Activated naive CD4-positive, alpha-beta T cell treated with anti-CD3 and anti-CD28 coated beads, Interleukin-2, amount 50 U/mL, for 72 hours (primary cell): ENCODE measurements around the gene COL1A2. TPM values are rescaled to one million over a fixed set of nuclear protein-coding genes. Genes with fewer than 3 reads are reported as not detected.

Experiments used
- ATAC-seq, 2 donors: fragments of 150-1000 bp; cut with Tn5 transposase; 2 replicates each; pipeline ENCODE4 v1.10.0; 2021; ENCODE audit warnings: mild to moderate bottlenecking in 2 of 2, moderate library complexity in 2 of 2
- DNase-seq, 2 donors: peaks; one replicate each; pipeline ENCODE4 v3.0.0; 2021 to 2022; ENCODE audit warnings: low spot score in 2 of 2
- H3K27ac Mint-ChIP-seq, 2 donors: one replicate each; pipeline ENCODE4 v1.8.0; 2022; ENCODE audit warnings: mild to moderate bottlenecking in 2 of 2, mixed read lengths in 2 of 2
- H3K36me3 Mint-ChIP-seq, 2 donors: one replicate each; pipeline ENCODE4 v1.8.0; 2022; ENCODE audit warnings: mixed read lengths in 2 of 2
- H3K9me3 Mint-ChIP-seq, 2 donors: one replicate each; pipeline ENCODE4 v1.8.0; 2022; ENCODE audit warnings: mixed read lengths in 2 of 2
- total RNA-seq, 2 donors: library from RNA; stranded (reverse); gene quantifications; one replicate each; pipeline ENCODE4 v1.2.3, GENCODE V29; 2022

Gene COL1A2
- total RNA-seq, 2 donors from 2014 or later = not detected

DNA sequence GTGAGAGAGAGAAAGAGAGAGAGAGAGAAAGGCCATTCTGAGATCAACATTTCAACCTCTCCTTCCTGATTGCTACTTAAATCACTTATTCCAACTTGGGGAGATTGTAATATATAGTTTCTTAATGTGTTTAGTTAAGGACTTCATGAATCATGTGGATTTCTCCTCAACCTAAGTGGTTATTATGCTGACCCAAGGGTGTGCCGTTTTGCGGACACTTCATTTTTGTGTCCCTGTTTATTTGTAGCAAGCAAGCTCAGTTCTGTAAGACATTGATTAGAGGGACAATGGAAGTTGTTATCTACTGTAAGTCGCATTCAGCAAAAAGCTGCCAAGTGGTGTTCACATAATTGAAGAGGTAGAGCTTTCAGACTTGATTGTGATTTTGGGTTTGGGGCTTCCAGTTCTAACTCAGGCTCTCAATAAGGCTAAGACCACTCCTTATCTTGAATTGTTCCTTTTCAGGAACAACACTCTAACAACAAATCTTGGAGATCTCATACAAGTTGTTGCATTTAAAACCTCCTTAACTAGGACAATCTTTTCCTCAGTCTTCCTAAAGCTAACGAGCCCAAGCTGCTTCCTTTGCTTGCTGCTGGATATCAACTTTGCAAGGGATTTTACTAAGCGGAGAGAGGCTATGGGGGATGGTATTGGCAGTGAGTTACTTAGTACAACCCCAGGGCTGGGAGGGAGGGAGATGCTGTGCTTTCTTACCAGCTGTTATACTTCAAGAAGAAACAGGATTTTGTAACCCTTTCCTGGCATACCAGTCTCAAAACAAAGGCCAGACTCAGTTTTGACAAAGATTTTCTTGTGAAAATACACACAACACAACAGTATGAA lies 19.8 kb upstream of the COL1A2 start:
- no peak overlapping the region for H3K27ac Mint-ChIP-seq
- H3K9me3 Mint-ChIP-seq = no peaks in the 10 kb centered on the region
- H3K36me3 Mint-ChIP-seq = no peaks in the 10 kb centered on the region
- no peak for ATAC-seq
- DNase-seq = no peak

DNA sequence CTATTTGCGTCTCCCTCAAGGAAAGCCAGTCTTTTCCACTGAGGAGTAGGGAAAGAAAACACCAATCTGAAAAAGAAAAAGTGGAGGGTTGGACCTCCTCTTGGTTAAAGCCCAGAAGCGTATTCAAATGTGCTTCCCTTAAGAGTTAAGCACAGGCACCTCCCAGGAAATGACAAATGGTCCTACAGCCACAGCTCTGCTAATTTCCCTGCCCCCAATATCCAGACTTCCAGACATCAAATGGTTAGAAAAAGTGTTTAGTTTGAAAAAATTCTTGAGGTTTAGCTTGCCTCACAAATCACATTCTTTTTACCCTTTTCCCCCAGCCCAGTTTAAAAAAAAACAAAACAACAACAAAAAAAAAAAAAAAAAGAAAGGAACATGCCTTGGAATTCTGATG lies 19.0 kb upstream of the COL1A2 start:
- ATAC-seq = no peak
- Mint-ChIP-seq H3K27ac (no peak overlapping the region), H3K9me3 (no peaks in the 10 kb centered on the region), H3K36me3 (no peaks in the 10 kb centered on the region)
- DNase-seq = no peak

DNA sequence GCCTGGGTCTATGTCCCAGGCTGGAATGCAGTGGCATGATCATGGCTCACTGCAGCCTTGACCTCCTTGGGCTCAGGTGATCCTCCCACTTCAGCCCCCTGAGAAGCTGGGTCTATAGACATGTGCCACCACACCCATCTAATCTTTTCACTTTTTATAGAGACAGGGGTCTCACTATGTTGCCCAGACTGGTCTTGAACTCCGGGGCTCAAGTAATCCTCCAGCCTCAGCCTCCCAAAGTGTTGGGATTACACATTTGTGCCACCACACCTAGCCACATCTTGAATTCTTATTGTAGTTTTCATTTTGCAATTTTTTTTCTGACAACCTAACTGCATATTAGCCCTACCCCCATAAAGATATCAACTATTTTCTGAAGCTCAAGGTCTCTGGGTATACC lies 18.4 kb upstream of the COL1A2 start:
- Mint-ChIP-seq H3K36me3 (no peaks in the 10 kb centered on the region), H3K9me3 (no peaks in the 10 kb centered on the region), H3K27ac (no peak overlapping the region)
- ATAC-seq (no peak), DNase-seq (no peak)

DNA sequence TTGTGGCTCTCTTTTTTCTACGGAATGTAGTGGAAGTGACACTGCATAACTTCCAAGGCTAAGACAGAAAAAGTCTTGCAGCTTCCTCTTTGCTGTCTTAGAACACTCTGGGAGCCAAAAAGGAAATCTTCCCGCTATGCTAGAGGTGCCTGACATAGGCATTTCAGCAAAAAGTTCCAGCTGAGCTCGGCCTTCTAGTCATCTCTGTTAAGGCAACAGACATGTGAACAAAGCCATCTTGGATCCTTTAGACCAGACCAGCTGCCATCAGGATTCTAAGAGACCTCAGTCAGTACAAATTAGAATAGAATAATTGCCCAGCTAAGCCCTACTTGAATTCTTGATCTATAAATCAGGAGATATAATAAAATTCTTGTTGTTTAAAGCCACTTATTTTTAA lies 16.3 kb upstream of the COL1A2 start:
- Mint-ChIP-seq H3K36me3 (no peaks in the 10 kb centered on the region), H3K9me3 (no peaks in the 10 kb centered on the region), H3K27ac (no peak overlapping the region)
- ATAC-seq = no peak
- no peak for DNase-seq

DNA sequence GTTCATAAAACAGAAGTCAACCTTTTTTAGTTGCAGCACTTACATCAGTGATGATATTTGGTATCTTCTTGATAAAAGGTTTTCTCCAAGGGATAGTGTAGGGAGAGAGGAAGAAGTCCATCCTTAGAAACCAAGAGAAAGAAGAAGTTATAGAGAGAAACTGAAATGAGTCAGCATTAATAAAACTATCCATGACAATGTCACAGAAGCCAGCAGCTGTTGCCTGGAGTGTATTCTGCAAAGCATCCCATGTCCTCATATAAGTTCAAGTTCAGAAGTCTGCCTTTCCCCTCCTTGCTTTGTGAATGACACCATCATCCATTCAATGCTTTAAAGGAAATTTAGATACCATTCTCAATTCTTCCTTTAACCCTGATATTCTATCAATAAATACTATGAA lies 14.4 kb upstream of the COL1A2 start:
- Mint-ChIP-seq H3K9me3 (no peaks in the 10 kb centered on the region), H3K27ac (no peak overlapping the region), H3K36me3 (no peaks in the 10 kb centered on the region)
- ATAC-seq (no peak), DNase-seq (no peak)

DNA sequence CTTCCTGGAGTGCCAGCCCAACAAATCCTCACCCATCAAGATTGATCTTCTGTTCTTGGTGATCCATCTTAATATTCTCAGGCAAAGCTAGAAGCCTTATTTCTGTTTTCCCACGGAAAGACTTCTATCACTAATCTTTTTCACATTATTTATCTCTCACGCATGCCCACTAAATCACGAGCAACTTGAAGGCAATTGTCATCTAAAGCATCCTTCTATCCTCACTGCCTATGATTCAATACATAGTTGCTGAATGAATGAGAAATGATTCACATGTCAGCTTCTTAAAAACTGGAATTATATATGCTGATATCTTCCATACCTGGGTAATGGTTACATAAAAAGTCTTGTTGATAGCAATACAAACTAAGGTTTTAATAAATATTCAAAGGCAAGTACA lies 12.6 kb upstream of the COL1A2 start:
- Mint-ChIP-seq H3K27ac (no peak overlapping the region), H3K9me3 (no peaks in the 10 kb centered on the region), H3K36me3 (no peaks in the 10 kb centered on the region)
- DNase-seq (no peak), ATAC-seq (no peak)

DNA sequence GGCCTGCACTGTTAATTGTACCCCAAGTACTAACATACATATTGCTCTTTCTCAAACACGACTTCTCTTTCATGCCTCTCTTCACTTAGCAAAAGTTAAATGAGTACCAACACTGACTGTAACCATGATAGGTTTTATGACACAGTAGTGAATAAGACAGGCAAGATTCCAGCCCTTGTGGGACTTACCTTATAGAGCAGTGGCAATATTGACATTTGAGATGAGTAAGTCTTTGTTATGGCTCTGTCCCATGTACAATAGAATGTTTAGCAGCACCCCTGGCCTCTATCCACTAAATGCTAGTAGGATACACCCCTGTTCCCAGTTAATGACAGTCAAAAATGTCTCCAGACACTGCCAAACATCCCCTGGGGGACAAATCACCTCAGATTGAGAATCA lies 11.9 kb upstream of the COL1A2 start:
- Mint-ChIP-seq H3K9me3 (no peaks in the 10 kb centered on the region), H3K36me3 (no peaks in the 10 kb centered on the region), H3K27ac (no peak overlapping the region)
- DNase-seq (no peak), ATAC-seq (no peak)

DNA sequence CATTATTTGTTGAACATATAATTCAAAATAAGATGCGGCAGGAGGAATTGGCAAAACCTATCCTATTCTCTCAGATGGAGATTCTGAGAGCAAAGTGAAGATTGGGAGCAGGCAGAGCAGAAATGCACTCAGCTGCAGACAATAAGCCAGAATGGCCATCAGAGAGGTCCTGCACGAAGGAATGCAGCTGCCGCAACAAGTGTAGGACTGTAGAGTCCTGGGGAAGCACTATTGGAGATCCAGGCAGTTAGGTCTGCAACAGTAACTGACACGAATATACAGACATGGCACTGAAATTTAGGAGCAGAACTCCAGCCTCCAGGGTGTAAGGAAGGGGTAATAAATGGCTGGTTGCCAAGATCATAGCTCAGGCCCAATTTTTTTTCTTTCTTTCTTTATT lies 10.4 kb upstream of the COL1A2 start:
- no peak for DNase-seq
- no peaks in the 10 kb centered on the region for H3K36me3 Mint-ChIP-seq
- ATAC-seq = no peak
- H3K27ac Mint-ChIP-seq = no peak overlapping the region
- no peaks in the 10 kb centered on the region for H3K9me3 Mint-ChIP-seq

DNA sequence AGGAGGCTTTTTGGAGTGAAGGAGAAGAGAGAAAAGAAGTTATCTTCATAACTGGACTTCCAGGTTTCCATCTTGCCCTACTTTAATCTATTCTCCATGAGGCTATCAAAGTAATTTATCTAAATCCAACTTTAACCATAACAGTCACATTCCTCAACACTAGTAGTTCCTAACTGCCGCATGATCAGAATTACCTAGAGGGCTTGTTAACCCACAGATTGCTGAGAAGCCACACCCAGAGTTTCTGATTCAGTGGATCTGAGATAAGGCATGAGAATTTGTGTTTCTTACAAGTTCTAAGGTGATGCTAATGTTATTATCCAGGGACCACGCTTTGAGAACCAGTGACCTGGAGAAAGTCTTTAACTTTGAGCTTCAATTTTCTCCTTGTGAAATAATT lies 8.3 kb upstream of the COL1A2 start:
- DNase-seq (no peak), ATAC-seq (no peak)
- no peaks in the 10 kb centered on the region for H3K9me3 Mint-ChIP-seq
- no peaks in the 10 kb centered on the region for H3K36me3 Mint-ChIP-seq
- H3K27ac Mint-ChIP-seq = no peak overlapping the region

DNA sequence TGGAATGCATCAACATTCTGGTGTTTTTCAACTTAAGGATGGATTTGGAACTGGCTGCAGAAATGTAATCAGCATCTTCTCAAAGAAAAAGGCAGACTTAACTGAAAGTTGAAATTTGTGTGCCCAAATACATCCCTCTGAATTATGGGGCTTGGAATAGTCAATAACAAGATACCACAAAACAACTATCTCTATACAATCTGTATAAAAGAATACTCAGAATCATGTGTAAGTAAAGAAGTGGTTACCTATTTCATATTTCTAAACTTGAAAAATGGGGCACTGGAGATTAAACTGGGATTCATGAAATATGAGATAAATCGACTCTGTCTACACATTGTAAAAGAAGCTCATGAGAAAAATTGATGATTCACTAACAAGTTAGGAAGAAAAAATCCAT lies 6.2 kb upstream of the COL1A2 start:
- no peaks in the 10 kb centered on the region for H3K9me3 Mint-ChIP-seq
- no peaks in the 10 kb centered on the region for H3K36me3 Mint-ChIP-seq
- ATAC-seq (no peak), DNase-seq (no peak)
- no peak overlapping the region for H3K27ac Mint-ChIP-seq

DNA sequence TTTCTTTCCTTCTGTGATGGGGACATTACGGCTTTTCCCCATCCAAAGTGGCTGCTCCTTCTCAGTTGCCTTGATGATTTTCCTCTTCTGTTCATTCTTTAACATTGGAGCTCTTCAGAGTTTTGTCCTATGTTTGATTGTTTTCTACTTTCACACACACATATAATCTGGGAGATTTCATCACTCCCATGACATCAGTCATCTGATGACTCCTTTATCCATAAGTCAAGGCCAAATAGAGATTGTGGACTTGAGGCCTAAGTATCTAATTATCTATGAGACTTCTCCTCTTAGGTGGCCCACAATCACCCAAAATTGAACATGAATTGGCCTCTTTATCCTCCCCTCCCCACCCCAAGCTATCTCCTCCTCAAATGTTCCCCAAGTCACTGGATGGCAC lies 5.3 kb upstream of the COL1A2 start:
- H3K36me3 Mint-ChIP-seq = no peaks in the 10 kb centered on the region
- ATAC-seq (no peak), DNase-seq (no peak)
- H3K27ac Mint-ChIP-seq = no peak overlapping the region
- H3K9me3 Mint-ChIP-seq = no peaks in the 10 kb centered on the region

DNA sequence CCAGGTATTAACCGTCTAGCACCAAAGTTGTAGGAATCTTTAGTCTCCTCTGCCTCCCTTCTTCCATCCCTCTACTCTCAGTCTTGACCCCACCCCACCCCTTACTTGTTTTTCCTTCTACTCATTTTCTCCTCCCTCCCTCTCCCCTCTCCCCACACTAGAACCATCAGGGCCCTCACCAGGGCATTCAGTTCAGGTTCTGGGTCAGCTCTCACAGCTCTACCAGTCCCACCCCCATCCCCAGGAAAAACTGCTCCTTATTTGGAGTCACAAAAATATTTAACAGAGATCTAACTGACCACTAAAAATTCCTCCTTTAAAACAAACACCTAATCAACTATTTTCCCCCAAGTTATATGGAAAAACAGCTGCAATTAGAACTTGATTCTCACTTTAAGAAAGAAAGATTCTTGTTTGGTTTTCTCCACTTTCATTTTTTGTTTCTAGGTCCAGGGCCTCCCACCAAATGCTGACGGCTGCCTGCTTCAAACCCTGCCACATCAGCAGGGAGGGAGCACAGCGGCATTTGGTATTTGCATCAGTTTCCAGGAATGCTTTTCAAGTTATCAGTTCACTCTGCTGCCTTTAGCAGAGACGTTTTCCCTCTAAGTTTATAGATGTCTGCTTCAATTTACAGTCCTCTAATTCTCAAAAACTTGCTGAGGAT lies 2.8 kb upstream of the COL1A2 start:
- ATAC-seq (no peak), DNase-seq (no peak)
- Mint-ChIP-seq H3K36me3 (no peaks in the 10 kb centered on the region), H3K9me3 (no peaks in the 10 kb centered on the region), H3K27ac (no peak overlapping the region)

DNA sequence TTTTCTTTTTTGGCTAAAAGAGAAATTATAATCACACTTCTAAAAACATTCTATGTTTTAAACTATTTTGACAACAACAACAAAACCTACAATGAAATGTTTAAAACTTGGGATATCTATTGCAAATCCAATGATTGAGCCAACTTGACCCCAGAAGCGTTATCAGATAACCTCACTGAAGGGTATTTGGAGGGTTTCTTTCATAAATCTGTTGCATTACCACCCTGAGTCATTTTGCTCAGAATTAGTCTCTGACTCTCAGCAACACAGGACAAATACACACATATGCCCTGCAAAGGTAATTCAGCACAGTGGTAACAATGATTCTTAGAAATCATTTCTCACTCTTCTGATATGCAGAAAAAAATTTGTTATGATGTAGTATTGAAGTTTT lies 2.3 kb upstream of the COL1A2 start:
- no peak overlapping the region for H3K27ac Mint-ChIP-seq
- H3K9me3 Mint-ChIP-seq = no peaks in the 10 kb centered on the region
- H3K36me3 Mint-ChIP-seq = no peaks in the 10 kb centered on the region
- ATAC-seq (no peak), DNase-seq (no peak)

DNA sequence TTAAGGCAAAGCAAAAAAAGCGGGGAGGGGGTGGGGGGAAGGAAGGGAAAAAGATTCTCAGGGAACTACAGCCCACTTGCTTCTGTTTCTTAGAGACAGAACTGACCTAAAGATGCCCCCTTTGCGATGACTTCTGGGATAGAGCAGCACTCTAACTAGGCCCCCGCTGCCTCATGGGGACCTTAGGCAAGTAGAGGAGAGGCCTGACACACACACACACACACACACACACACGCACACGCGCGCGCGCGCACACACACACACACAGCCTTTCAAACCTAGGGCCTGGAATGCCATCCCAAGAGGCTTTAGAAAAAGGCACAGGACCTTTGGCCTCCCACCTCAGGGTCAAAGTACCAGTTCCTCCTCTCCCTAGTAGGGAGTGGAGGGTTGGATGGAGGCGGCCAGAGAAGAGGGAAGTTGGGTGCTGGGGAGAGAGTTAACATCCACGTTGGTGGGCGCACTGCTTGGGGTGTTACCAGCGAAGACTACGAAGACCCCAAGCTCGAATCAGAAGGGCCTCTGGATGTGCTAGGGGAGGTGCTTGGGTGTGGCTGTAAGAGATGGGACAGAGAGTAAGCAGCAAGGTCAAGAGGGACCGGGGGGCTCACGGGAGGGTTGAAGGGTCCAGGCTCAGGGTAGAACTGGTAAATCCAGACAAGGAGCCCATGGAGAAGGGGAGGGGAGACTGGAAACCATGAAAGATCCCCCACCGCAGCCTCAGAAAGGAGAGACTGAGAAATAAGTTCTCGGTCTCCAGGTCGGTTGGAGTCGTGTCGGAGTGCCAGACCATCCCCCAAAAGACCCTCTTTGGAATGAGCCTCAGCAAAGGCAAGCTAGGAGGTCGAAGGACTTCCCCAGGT lies 1.2 kb upstream of the COL1A2 start:
- DNase-seq = no peak
- Mint-ChIP-seq H3K36me3 (no peaks in the 10 kb centered on the region), H3K9me3 (no peaks in the 10 kb centered on the region), H3K27ac (no peak overlapping the region)
- ATAC-seq = no peak

DNA sequence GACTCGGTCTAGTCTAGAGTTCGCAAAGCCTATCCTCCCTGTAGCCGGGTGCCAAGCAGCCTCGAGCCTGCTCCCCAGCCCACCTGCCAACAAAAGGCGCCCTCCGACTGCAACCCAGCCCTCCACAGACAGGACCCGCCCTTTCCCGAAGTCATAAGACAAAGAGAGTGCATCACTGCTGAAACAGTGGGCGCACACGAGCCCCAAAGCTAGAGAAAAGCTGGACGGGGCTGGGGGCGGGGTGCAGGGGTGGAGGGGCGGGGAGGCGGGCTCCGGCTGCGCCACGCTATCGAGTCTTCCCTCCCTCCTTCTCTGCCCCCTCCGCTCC lies 622 bp upstream of the COL1A2 start:
- no peak for DNase-seq
- H3K9me3 Mint-ChIP-seq = no peaks in the 10 kb centered on the region
- H3K36me3 Mint-ChIP-seq = no peaks in the 10 kb centered on the region
- ATAC-seq = no peak
- no peak overlapping the region for H3K27ac Mint-ChIP-seq

DNA sequence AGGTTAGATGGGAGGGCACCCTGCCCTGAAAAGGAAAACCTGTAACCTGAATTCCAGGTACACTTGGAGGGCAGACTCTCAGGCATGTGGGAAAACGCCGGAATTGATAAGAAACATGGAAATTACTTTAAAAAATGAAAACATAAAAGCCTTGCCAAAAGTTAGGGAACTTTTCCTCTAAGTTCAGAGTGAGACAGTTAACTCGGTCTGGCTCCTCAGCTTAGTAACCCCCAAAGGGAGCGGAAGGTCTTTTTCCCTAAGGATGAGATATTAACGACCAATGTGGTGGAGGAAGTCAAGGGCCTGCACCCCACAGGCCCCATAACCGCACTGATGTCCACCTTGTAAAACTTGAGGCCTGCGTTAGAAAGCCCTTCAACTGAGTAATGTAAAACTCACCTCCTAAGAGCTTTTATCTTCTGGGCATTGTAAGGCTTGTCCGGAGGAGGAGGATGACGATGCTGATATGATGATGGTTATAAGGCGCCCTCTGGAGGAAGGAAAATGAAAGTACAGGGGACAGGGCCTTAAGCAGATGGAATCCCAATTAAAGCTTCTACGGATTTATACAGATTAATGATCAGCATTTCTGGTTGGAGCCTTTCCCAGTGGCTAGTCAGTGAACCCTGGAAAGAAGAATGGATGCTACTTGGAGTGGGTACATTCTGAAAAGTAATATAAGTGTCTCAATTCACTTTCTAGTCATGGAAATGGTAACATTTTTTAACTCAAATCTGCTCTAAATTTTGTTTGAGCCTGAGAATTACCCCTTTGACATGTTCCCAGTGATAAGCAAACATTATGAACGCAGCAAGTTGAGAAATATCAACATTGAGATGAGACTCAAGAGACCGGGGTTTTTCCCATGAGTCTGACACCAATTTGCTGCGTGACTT lies 694 bp downstream of the COL1A2 start:
- Mint-ChIP-seq H3K36me3 (no peaks in the 10 kb centered on the region), H3K27ac (no peak overlapping the region), H3K9me3 (no peaks in the 10 kb centered on the region)
- DNase-seq = peak in 1 of 2 donors; percentile 25
- ATAC-seq = peak; percentile 76 to 79

DNA sequence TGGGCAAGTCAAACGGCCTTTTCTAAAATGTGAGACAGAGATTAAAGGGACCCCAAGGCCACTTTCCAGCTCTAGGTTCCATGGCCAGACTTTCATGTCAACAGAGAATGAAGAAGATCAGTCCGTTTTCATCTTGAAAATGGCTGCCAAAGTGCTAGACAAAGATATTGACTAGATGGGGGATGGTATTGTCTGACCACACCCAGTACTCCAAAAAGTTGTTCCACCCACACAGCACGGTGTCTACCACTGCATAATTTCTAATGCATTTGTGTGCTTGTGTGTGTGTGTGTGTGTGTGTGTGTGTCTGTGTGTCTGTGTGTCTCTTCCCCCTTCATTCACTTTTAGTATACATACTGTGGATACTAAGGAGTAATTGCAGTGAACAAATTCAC lies 1.3 kb downstream of the COL1A2 start:
- no peak overlapping the region for H3K27ac Mint-ChIP-seq
- DNase-seq (no peak), ATAC-seq (no peak)
- H3K36me3 Mint-ChIP-seq = no peaks in the 10 kb centered on the region
- H3K9me3 Mint-ChIP-seq = no peaks in the 10 kb centered on the region
